Esophagus muscularis mucosa (tissue), 3 donors: ENCODE results near the gene ZNF674.

Experiments
- POLR2AphosphoS5 ChIP-seq, 2 donors: sonication (generic); formaldehyde crosslinking; IDR thresholded peaks; one replicate each; pipeline ENCODE4 v1.6.1; 2017; ENCODE audit warnings: antibody characterized with exemption in 2 of 2
- TF ChIP-seq, protein P1 (sequence below), 3 experiments: fragments of 200-600 bp in 2 of 3; fragments of 450-650 bp in 1 of 3; sonication (generic) in 2 of 3; IDR thresholded peaks; one replicate each; pipeline ENCODE4 v1.5.1; 2017 to 2019; ENCODE audit warnings: antibody characterized with exemption in 3 of 3, mild to moderate bottlenecking in 2 of 3, moderate library complexity in 1 of 3

DNA sequence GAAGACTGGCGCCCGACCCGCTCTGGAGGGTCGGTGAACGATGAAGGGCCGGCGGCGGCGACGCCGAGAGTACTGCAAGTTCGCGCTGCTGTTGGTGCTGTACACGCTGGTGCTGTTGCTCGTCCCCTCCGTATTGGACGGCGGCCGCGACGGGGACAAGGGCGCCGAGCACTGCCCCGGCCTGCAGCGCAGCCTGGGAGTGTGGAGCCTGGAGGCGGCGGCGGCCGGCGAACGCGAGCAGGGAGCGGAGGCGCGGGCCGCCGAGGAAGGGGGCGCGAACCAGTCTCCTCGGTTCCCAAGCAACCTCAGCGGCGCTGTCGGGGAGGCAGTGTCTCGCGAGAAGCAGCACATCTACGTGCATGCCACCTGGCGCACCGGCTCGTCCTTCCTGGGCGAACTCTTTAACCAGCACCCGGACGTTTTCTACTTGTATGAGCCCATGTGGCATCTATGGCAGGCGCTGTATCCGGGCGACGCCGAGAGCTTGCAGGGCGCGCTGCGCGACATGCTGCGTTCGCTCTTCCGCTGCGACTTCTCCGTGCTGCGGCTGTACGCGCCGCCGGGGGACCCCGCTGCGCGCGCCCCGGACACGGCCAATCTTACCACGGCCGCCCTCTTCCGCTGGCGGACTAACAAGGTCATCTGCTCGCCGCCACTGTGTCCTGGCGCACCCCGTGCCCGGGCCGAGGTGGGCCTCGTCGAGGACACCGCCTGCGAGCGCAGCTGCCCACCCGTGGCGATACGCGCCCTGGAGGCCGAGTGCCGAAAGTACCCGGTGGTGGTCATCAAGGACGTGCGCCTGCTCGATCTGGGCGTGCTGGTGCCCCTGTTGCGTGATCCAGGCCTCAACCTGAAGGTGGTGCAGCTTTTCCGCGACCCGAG, 28.9 kb upstream of the ZNF674 start:
- TF ChIP-seq, protein P1, sequence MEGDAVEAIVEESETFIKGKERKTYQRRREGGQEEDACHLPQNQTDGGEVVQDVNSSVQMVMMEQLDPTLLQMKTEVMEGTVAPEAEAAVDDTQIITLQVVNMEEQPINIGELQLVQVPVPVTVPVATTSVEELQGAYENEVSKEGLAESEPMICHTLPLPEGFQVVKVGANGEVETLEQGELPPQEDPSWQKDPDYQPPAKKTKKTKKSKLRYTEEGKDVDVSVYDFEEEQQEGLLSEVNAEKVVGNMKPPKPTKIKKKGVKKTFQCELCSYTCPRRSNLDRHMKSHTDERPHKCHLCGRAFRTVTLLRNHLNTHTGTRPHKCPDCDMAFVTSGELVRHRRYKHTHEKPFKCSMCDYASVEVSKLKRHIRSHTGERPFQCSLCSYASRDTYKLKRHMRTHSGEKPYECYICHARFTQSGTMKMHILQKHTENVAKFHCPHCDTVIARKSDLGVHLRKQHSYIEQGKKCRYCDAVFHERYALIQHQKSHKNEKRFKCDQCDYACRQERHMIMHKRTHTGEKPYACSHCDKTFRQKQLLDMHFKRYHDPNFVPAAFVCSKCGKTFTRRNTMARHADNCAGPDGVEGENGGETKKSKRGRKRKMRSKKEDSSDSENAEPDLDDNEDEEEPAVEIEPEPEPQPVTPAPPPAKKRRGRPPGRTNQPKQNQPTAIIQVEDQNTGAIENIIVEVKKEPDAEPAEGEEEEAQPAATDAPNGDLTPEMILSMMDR (IDR thresholded peaks at IDR 0.05): no peak
- TF ChIP-seq POLR2AphosphoS5 (IDR thresholded peaks at IDR 0.05): no peak
